Natural killer cell (primary cell): ENCODE measurements around the gene IER3. TPM values are rescaled to one million over a fixed set of nuclear protein-coding genes. Genes with fewer than 3 reads are reported as not detected.

Experiments used
- ATAC-seq, 3 donors: fragments of 150-1000 bp in 2 of 3; fragments of 200-7000 bp in 1 of 3; cut with Tn5 transposase; 1 replicate in 1 of 3; 2 replicates in 2 of 3; pipeline ENCODE4 v1.10.0; 2021; ENCODE audit warnings: mild to moderate bottlenecking in 2 of 3, moderate library complexity in 2 of 3
- DNase-seq, 2 donors: peaks; one replicate each; pipeline versions ENCODE4 v3.0.0 to v3.0.0-alpha.2; 2013 to 2021; ENCODE audit warnings: mixed read lengths in 1 of 2
- H3K27ac ChIP-seq: one replicate; pipeline ENCODE4 v1.5.1; 2013; ENCODE audit warnings: mild to moderate bottlenecking, low read length
- H3K27me3 ChIP-seq: one replicate; pipeline ENCODE4 v1.6.1; 2013; ENCODE audit warnings: low read length; ENCODE audit not compliant: control insufficient read depth, insufficient read depth
- H3K36me3 ChIP-seq: one replicate; pipeline ENCODE4 v1.6.1; 2013; ENCODE audit warnings: low read length; ENCODE audit not compliant: control insufficient read depth, insufficient read depth
- H3K4me1 ChIP-seq: one replicate; pipeline ENCODE4 v1.6.1; 2013; ENCODE audit warnings: low read length; ENCODE audit not compliant: control insufficient read depth, insufficient read depth
- H3K4me3 ChIP-seq: one replicate; pipeline ENCODE4 v1.5.1; 2013; ENCODE audit warnings: low read length
- H3K9me3 ChIP-seq: one replicate; pipeline ENCODE4 v1.6.1; 2013; ENCODE audit warnings: low read length; ENCODE audit not compliant: control insufficient read depth, insufficient read depth
- H3K27ac Mint-ChIP-seq, 2 donors: one replicate each; pipeline ENCODE4 v1.8.0; 2022; ENCODE audit warnings: mild to moderate bottlenecking in 2 of 2, mixed read lengths in 2 of 2, moderate library complexity in 1 of 2
- H3K27me3 Mint-ChIP-seq, 2 donors: one replicate each; pipeline ENCODE4 v1.8.0; 2022; ENCODE audit warnings: low read depth in 2 of 2, mixed read lengths in 2 of 2
- H3K36me3 Mint-ChIP-seq: one replicate; pipeline ENCODE4 v1.8.0; 2022; ENCODE audit warnings: mixed read lengths
- H3K4me1 Mint-ChIP-seq, 2 donors: one replicate each; pipeline ENCODE4 v1.8.0; 2022; ENCODE audit warnings: mixed read lengths in 2 of 2
- H3K4me3 Mint-ChIP-seq: one replicate; pipeline ENCODE4 v1.8.0; 2022; ENCODE audit warnings: mild to moderate bottlenecking, moderate library complexity, mixed read lengths
- H3K9me3 Mint-ChIP-seq, 2 donors: one replicate each; pipeline ENCODE4 v1.8.0; 2022; ENCODE audit warnings: mixed read lengths in 2 of 2
- CTCF ChIP-seq: fragments of 200-600 bp; IDR thresholded peaks from one replicate; pipeline ENCODE4 v1.8.0; 2022; ENCODE audit warnings: antibody characterized with exemption
- WGBS: methylation state at CpG from one replicate; pipeline ENCODE4 v1.1.7; 2013; ENCODE audit warnings: missing lambda C conversion rate; ENCODE audit not compliant: insufficient coverage; 5-methylcytosine and 5-hydroxymethylcytosine counted together
- intact Hi-C: fragments of 100-400 bp; cut with micrococcal nuclease; formaldehyde crosslinking; loops from one replicate; pipeline ENCODE4 v1.14.2; 2022
- total RNA-seq, 4 donors: library from RNA; stranded (reverse); fragments of 120-200 nt in 1 of 4; gene quantifications; one replicate each; pipeline versions ENCODE4 v1.2.3 to v1.2.4, GENCODE V29; 2013 to 2022

IER3 gene
- total RNA-seq, 3 donors from 2014 or later (not counting 1 experiment from before 2014, with no cell fraction given) = 39.7 to 105 (median 66.5) TPM

GRCh38 chr6:30749554-30750378 lies 5.4 kb upstream of the IER3 start:
- H3K4me3 Mint-ChIP-seq = no peak overlapping the region
- Histone ChIP-seq H3K9me3 (no peaks in the 10 kb centered on the region), H3K27me3 (no peaks in the 10 kb centered on the region), H3K4me1 (no peaks in the 10 kb centered on the region), H3K36me3 (no peaks in the 10 kb centered on the region), H3K4me3 (no peak overlapping the region), H3K27ac (no peak overlapping the region)
- no peak for ATAC-seq
- H3K27me3 Mint-ChIP-seq = no peaks in the 10 kb centered on the region
- H3K27ac Mint-ChIP-seq = peak overlapping the region in 1 of 2 donors; percentile 18
- TF ChIP-seq CTCF = no peak
- no peaks in the 10 kb centered on the region for H3K9me3 Mint-ChIP-seq
- intact Hi-C loops = no loop called here
- peaks cover 0 to 10% of the 10 kb centered on the region in 2 donors for H3K4me1 Mint-ChIP-seq
- no peaks in the 10 kb centered on the region for H3K36me3 Mint-ChIP-seq
- 95% methylated on average over 12 of the region's 12 CpGs for WGBS
- DNase-seq = no peak

- H3K4me3 Mint-ChIP-seq = no peak overlapping the region
- Histone ChIP-seq H3K27ac (no peak overlapping the region), H3K4me1 (peaks cover 7% of the 10 kb centered on the region), H3K27me3 (no peaks in the 10 kb centered on the region), H3K9me3 (no peaks in the 10 kb centered on the region), H3K36me3 (no peaks in the 10 kb centered on the region), H3K4me3 (no peak overlapping the region)
- no peak for TF ChIP-seq CTCF
- no peaks in the 10 kb centered on the region for H3K9me3 Mint-ChIP-seq
- H3K27me3 Mint-ChIP-seq = no peaks in the 10 kb centered on the region
- no peak overlapping the region for H3K27ac Mint-ChIP-seq
- no peaks in the 10 kb centered on the region for H3K36me3 Mint-ChIP-seq
- intact Hi-C loops = no loop called here
- WGBS = 79% methylated on average over 8 of the region's 8 CpGs
- ATAC-seq = no peak
- no peak for DNase-seq
- peaks cover 7 to 16% of the 10 kb centered on the region in 2 donors for H3K4me1 Mint-ChIP-seq
Measured at GRCh38 chr6:30748851-30749540, 4.6 kb upstream of the IER3 start.

GRCh38 chr6:30747902-30748769 lies 3.8 kb upstream of the IER3 start:
- Histone ChIP-seq H3K27me3 (no peaks in the 10 kb centered on the region), H3K9me3 (no peaks in the 10 kb centered on the region), H3K36me3 (no peaks in the 10 kb centered on the region), H3K27ac (no peak overlapping the region), H3K4me3 (no peak overlapping the region), H3K4me1 (peaks cover 15% of the 10 kb centered on the region)
- Mint-ChIP-seq H3K4me1 (peaks cover 15 to 25% of the 10 kb centered on the region in 2 donors), H3K27ac (no peak overlapping the region), H3K4me3 (no peak overlapping the region), H3K36me3 (no peaks in the 10 kb centered on the region), H3K9me3 (no peaks in the 10 kb centered on the region), H3K27me3 (no peaks in the 10 kb centered on the region)
- 91% methylated on average over 6 of the region's 6 CpGs for WGBS
- intact Hi-C loops = no loop called here
- ATAC-seq = no peak
- DNase-seq = no peak
- TF ChIP-seq CTCF = no peak
